ENCODE results near the gene EFL1.

DNA sequence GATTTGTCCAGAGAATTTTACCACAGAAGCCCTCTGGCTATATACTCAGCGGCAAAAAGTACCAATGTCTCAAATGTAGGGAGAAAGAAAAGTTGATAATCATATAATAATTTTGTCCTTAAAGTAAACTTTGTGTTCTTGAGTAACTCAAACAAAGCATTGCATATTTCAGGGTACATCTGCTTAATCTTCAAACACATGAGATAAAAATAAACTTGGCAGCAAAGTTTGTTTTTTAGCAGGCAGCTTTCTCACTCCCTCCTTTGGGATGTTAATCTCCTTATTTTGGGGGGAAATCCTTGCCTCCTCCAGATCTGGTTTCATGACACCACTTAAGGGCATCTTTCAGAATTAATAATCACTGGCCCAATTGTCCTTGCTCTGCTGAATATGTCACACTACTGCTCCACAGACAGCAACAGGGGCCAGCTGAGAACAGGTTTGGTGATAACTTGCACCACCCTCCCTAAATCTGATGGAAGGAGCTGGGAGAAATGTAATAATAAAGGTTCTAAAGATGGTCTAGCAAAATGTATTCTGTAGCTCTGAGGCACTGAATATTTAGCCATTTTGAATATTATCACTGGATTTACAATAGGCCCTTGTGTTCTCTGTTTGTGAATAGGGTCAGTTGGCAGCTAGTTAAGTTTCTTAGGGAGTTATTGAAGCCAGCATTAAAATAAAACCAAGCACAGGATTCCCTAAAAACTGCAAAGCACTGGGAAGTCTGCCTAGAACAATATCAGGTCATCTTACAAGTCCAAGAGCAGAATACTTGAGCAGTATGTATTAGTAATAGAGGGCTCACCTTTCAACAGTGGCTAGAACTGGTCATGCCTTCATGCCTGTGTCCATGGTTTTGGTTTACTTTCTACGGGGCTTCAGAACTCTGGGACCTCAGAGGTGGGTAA lies 79.2 kb downstream of the EFL1 start:
- TF ChIP-seq, protein P1, sequence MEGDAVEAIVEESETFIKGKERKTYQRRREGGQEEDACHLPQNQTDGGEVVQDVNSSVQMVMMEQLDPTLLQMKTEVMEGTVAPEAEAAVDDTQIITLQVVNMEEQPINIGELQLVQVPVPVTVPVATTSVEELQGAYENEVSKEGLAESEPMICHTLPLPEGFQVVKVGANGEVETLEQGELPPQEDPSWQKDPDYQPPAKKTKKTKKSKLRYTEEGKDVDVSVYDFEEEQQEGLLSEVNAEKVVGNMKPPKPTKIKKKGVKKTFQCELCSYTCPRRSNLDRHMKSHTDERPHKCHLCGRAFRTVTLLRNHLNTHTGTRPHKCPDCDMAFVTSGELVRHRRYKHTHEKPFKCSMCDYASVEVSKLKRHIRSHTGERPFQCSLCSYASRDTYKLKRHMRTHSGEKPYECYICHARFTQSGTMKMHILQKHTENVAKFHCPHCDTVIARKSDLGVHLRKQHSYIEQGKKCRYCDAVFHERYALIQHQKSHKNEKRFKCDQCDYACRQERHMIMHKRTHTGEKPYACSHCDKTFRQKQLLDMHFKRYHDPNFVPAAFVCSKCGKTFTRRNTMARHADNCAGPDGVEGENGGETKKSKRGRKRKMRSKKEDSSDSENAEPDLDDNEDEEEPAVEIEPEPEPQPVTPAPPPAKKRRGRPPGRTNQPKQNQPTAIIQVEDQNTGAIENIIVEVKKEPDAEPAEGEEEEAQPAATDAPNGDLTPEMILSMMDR (conservative IDR thresholded peaks at IDR 0.05; ENCODE audit: low read length) = no peak
- no peak for TF ChIP-seq EZH2phosphoT487 (IDR thresholded peaks at IDR 0.05; ENCODE audit: borderline replicate concordance, low read depth, low read length)

All from OCI-LY7 (cell line).